HG02798 (cell line): Measurements from ENCODE around the gene RBM5.
"Not testable (repeated sequence)": the region's sequence is repeated elsewhere in the genome, so short reads cannot be mapped to it uniquely, and the experiment has no call there.

ENCODE experiments used
- ATAC-seq: cut with Tn5 transposase; IDR thresholded peaks from one replicate; pipeline ENCODE4 v1.9.1; 2021; ENCODE audit warnings: mild to moderate bottlenecking; ENCODE audit not compliant: unreplicated experiment, poor library complexity

The RBM5 gene

GRCh38 chr3:50088725-50089608 lies at the start of gene RBM5:
TSS of gene RBM5 (plus strand) at chr3:50088919. CDS start at chr3:50090435, 1,516 bp downstream.
- peak; percentile 99 for ATAC-seq

- ATAC-seq: no peak
Measured at GRCh38 chr3:50044976-50045375, 43.7 kb upstream of the RBM5 start.

GRCh38 chr3:50047426-50047825 lies 41.3 kb upstream of the RBM5 start:
- ATAC-seq: no peak

GRCh38 chr3:50050361-50050760 lies 38.4 kb upstream of the RBM5 start:
- no peak for ATAC-seq

GRCh38 chr3:50057756-50058155 lies 31.0 kb upstream of the RBM5 start:
- no peak for ATAC-seq

- no peak for ATAC-seq
Measured at GRCh38 chr3:50068134-50068533, 20.6 kb upstream of the RBM5 start.

- no peak for ATAC-seq
Measured at GRCh38 chr3:50078091-50078490, 10.6 kb upstream of the RBM5 start.

- no peak for ATAC-seq
Measured at GRCh38 chr3:50078622-50079021, 10.1 kb upstream of the RBM5 start.

- not testable (repeated sequence) for ATAC-seq
Measured at GRCh38 chr3:50084951-50085350, 3.8 kb upstream of the RBM5 start.

- peak; percentile 2 for ATAC-seq
Measured at GRCh38 chr3:50089609-50089945, 858 bp downstream of the RBM5 start.

- ATAC-seq: no peak
Measured at GRCh38 chr3:50090984-50091383, 2.3 kb downstream of the RBM5 start.

- no peak for ATAC-seq
Measured at GRCh38 chr3:50095352-50095998, 6.8 kb downstream of the RBM5 start.

GRCh38 chr3:50100386-50100785 lies 11.7 kb downstream of the RBM5 start:
- no peak for ATAC-seq

- no peak for ATAC-seq
Measured at GRCh38 chr3:50100956-50101845, 12.5 kb downstream of the RBM5 start.

GRCh38 chr3:50102558-50102957 lies 13.8 kb downstream of the RBM5 start:
- ATAC-seq: no peak

- no peak for ATAC-seq
Measured at GRCh38 chr3:50111757-50112156, 23.0 kb downstream of the RBM5 start.

- no peak for ATAC-seq
Measured at GRCh38 chr3:50112462-50112861, 23.7 kb downstream of the RBM5 start.

- ATAC-seq: no peak
Measured at GRCh38 chr3:50117120-50117519, 28.4 kb downstream of the RBM5 start.

GRCh38 chr3:50118237-50118636 lies 29.5 kb downstream of the RBM5 start:
- no peak for ATAC-seq

GRCh38 chr3:50119786-50120185 lies 31.1 kb downstream of the RBM5 start:
- no peak for ATAC-seq
